Right lobe of liver (tissue), 6 donors: Measurements from ENCODE around the gene KIF26A. TPM values are rescaled to one million over a fixed set of nuclear protein-coding genes. Genes with fewer than 3 reads are reported as not detected.

Source experiments
- ATAC-seq, 4 donors: fragments of 200-7000 bp; cut with Tn5 transposase; one replicate each; pipeline ENCODE4 v1.9.1; 2020; ENCODE audit warnings: mild to moderate bottlenecking in 4 of 4, moderate library complexity in 4 of 4
- DNase-seq, 3 donors: peaks; one replicate each; pipeline ENCODE4 v3.0.0-alpha.2; 2020
- H3K27ac ChIP-seq, 3 donors: fragments of 200-600 bp; one replicate each; pipeline ENCODE4 v1.8.0; 2022
- H3K27me3 ChIP-seq, 2 donors: fragments of 200-600 bp; one replicate each; pipeline ENCODE4 v1.8.0; 2022
- H3K36me3 ChIP-seq, 4 donors: fragments of 200-600 bp; sonication (generic) in 1 of 4; one replicate each; pipeline versions ENCODE4 v1.5.1 to v1.8.0; 2017 to 2022; ENCODE audit warnings: control low read depth in 1 of 4
- H3K4me1 ChIP-seq, 4 donors: fragments of 200-600 bp; sonication (generic) in 1 of 4; one replicate each; pipeline versions ENCODE4 v1.5.1 to v1.8.0; 2017 to 2022; ENCODE audit warnings: control low read depth in 1 of 4
- H3K4me3 ChIP-seq, 3 donors: fragments of 200-600 bp; one replicate each; pipeline ENCODE4 v1.8.0; 2022
- H3K9me3 ChIP-seq, 4 donors: fragments of 200-600 bp; sonication (generic) in 1 of 4; one replicate each; pipeline versions ENCODE4 v1.5.1 to v1.8.0; 2017 to 2022; ENCODE audit warnings: control low read depth in 1 of 4
- POLR2A ChIP-seq: fragments of 450-650 bp; IDR thresholded peaks from one replicate; pipeline ENCODE4 v1.6.1; 2017; ENCODE audit warnings: antibody characterized with exemption, mild to moderate bottlenecking
- WGBS: methylation state at CpG from one replicate; pipeline ENCODE4 v1.1.6; 2018; ENCODE audit warnings: low coverage, low lambda C conversion rate; ENCODE audit not compliant: insufficient coverage; ENCODE audit errors: missing lambda C conversion rate; 5-methylcytosine and 5-hydroxymethylcytosine counted together
- intact Hi-C, 2 donors: fragments of 100-400 bp; cut with DNase I; formaldehyde crosslinking; loops; one replicate each; pipeline versions ENCODE4 v1.11.2 to v1.14.1; 2022
- total RNA-seq, 6 experiments: library from RNA; depleted of rRNA in 2 of 6; stranded (reverse); fragments of >200 nt in 2 of 6; fragmentation: NEBNext Ultra II Directional in 3 of 6; extraction: Animal tissue kit (Norgen Biotek cat#: 25700) in 3 of 6; gene quantifications; one replicate each; pipeline versions ENCODE4 v1.1.0 to v1.2.4, GENCODE V29; 2016 to 2023
- TF ChIP-seq, protein P1 (sequence below), 4 donors: fragments of 200-600 bp in 3 of 4; fragments of 450-650 bp in 1 of 4; IDR thresholded peaks; one replicate each; pipeline versions ENCODE4 v1.5.1 to v1.8.0; 2016 to 2022; ENCODE audit warnings: antibody characterized with exemption in 4 of 4, mild to moderate bottlenecking in 2 of 4
- donor health status: DM: no; HTN: yes; CAD: no.
- donor health status: DM: no; HTN: no; CAD: no.
- donor health status: DM: no; HTN: no; CAD: no.
- donor health status: DM: no; HTN: yes; CAD: no.
- donor health status: DM: no; HTN: yes; CAD: no.

The KIF26A gene
- total RNA-seq, 6 experiments from 2014 or later: 0.79 to 1.5 (median 1.1) TPM

DNA sequence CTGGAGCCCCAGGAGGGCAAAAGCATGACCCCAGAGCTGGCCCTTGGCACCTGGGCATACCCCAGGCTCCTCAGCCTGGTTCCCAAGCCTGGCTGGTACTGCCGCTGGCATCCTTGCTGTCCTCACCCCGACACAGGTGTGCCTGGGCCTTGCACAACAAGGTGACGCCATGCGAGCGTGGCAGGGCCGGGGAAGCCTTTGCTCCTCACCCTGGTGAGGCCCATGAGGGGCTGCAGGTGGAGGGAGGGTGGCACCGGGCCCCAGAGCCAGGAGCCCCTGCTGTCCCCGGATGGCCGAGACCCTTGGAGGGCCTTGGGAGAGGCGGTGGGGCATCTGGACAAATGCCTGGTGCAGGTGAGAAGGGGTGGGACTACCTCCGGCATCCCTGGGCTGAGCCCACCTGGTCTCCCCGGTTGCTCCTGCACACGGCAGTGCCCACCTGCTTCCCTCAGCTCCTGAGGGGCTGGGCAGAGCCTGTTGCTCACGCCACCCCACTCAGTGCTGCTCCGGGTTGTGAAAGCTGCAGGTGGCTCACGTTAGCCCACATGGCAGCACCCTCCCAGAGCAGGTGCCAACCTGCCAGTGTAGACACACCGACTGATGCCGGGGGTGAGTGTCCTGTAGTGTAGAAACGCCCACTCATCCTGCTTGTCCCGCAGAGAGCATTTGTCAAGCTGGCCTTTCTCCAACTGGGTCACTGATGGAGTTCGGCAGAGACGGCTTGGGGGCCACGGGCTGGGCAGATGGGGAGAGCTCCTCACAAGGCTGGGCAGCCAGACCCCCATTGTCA is 24.6 kb upstream of the KIF26A start:
- TF ChIP-seq POLR2A: no peak
- TF ChIP-seq, protein P1, sequence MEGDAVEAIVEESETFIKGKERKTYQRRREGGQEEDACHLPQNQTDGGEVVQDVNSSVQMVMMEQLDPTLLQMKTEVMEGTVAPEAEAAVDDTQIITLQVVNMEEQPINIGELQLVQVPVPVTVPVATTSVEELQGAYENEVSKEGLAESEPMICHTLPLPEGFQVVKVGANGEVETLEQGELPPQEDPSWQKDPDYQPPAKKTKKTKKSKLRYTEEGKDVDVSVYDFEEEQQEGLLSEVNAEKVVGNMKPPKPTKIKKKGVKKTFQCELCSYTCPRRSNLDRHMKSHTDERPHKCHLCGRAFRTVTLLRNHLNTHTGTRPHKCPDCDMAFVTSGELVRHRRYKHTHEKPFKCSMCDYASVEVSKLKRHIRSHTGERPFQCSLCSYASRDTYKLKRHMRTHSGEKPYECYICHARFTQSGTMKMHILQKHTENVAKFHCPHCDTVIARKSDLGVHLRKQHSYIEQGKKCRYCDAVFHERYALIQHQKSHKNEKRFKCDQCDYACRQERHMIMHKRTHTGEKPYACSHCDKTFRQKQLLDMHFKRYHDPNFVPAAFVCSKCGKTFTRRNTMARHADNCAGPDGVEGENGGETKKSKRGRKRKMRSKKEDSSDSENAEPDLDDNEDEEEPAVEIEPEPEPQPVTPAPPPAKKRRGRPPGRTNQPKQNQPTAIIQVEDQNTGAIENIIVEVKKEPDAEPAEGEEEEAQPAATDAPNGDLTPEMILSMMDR (IDR thresholded peaks at IDR 0.05): no peak
- Histone ChIP-seq H3K4me3 (no peak overlapping the region), H3K27ac (no peak overlapping the region), H3K9me3 (no peaks in the 10 kb centered on the region), H3K27me3 (no peaks in the 10 kb centered on the region), H3K36me3 (no peaks in the 10 kb centered on the region), H3K4me1 (peaks cover 0 to 12% (median 0%) of the 10 kb centered on the region in 4 donors)
- WGBS: 0% methylated on average over 1 of the region's 23 CpGs
- peak in 1 of 4 donors; percentile 1 for ATAC-seq
- intact Hi-C loops: no loop called here
- DNase-seq: peak; percentile 20 to 62 (median 48)

DNA sequence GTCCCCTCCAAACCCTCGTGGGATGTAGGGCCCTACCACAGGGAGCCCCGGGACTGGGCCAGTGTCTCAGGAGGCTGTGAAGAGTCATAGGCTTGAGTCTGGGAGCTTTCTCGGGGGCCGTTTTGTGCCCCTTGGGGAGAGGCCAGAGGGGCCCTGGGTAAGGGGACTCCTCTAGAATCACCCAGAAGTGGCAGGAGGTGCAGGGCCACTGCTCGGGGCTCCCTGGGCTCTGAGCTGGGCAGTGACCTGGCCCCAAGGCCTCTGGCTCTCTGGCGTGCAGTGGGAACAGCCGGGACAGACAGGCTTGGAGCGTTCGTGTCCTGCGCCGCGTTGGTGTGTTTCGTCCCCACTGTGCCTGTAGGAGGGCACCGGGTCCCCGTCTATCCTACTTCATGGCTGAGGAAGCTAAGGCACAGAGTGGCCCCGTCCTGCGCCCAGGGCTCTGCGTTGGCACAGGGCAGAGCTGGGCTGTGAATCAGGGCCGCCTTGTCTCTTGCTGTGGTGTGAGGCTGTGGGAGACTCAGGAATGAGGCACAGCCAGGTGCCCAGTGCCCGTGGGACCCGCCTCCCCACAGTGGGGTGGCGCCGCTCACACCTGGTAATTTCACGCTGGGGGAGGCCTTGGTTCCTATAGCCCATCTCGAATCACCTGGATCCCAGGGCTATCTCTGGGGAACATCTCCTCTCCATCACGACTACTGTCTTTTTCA is 23.8 kb upstream of the KIF26A start:
- H3K9me3 ChIP-seq: no peaks in the 10 kb centered on the region
- DNase-seq: peak; percentile 17 to 46 (median 46)
- 40% methylated on average over 1 of the region's 26 CpGs for WGBS
- intact Hi-C loops: no loop called here
- H3K4me1 ChIP-seq: peaks cover 0 to 12% (median 0%) of the 10 kb centered on the region in 4 donors
- H3K36me3 ChIP-seq: no peaks in the 10 kb centered on the region
- TF ChIP-seq, protein P1 (IDR thresholded peaks at IDR 0.05): no peak
- no peak overlapping the region for H3K4me3 ChIP-seq
- no peak for ATAC-seq
- no peak overlapping the region for H3K27ac ChIP-seq
- H3K27me3 ChIP-seq: no peaks in the 10 kb centered on the region

DNA sequence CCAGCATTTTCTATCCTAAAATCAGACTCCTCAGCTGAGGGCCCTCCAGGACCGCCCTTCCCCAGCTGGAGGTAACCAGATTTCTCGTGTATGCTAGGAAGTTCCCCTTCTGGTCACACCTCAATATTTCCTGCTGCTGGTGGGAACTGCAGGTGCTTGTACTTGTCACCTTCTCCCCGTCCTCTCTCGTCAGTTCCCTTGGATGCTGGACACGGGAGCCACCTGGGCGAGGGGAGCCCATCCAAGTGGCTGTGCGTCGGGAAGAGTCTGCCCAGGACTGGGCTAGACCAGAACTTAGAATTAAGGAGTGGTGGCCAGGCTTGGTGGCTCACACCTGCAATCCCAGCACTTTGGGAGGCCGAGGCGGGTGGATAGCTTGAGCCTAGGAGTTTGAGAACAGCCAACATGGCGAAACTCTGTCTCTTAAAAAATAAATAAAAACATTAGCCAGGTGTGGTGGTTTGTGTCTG is 23.2 kb upstream of the KIF26A start:
- 75% methylated on average over 5 of the region's 11 CpGs for whole genome bisulfite sequencing
- TF ChIP-seq, protein P1 (IDR thresholded peaks at IDR 0.05): no peak
- TF ChIP-seq POLR2A: no peak
- Histone ChIP-seq H3K4me1 (peaks cover 0 to 12% (median 0%) of the 10 kb centered on the region in 4 donors), H3K27me3 (no peaks in the 10 kb centered on the region), H3K4me3 (no peak overlapping the region), H3K9me3 (no peaks in the 10 kb centered on the region), H3K27ac (no peak overlapping the region), H3K36me3 (no peaks in the 10 kb centered on the region)
- intact Hi-C loops: no loop called here
- no peak for ATAC-seq
- DNase-seq: peak; percentile 17 to 38 (median 29)

DNA sequence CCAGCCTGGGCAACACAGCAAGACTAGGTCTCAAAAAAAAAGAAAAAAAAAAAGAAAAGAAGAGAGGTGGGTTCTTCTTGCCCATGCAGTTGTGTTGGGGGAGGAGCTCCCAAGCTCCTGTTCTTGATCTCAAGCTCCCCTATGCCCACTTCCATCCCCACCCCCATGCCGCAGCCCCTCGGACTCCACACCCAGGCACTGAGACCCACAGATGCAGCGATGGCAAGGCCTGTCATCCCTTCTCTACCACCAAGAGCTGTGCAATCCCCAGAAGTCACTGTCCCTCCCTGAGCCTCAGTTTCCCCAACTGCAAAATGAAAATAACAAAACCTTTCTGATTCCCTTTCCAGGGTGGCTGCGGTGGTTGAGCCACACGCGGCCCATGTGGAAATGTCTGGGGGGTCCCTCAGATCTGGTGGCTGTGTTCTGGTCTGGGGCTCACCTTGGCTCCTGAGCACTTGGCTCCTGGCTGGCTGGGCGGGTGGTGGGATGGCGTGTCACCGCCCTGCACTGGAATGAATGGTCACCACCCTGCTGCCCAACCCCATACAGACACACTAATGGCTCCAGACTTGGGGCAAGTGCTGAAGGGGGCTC is 22.6 kb upstream of the KIF26A start:
- Histone ChIP-seq H3K27me3 (no peaks in the 10 kb centered on the region), H3K4me1 (peaks cover 0 to 12% (median 0%) of the 10 kb centered on the region in 4 donors), H3K27ac (no peak overlapping the region), H3K4me3 (peak overlapping the region in 2 of 3 donors; percentile 38 to 53), H3K9me3 (no peaks in the 10 kb centered on the region), H3K36me3 (no peaks in the 10 kb centered on the region)
- ATAC-seq: no peak
- no CpG with 5 or more reads among the region's 9 CpGs for WGBS
- TF ChIP-seq POLR2A: no peak
- TF ChIP-seq, protein P1 (IDR thresholded peaks at IDR 0.05): no peak
- DNase-seq: peak in 2 of 3 donors; percentile 37 to 40
- intact Hi-C loops: no loop called here
